HCT116 (cell line): ENCODE measurements around the gene ZSCAN1. TPM values are rescaled to one million over a fixed set of nuclear protein-coding genes. Genes with fewer than 3 reads are reported as not detected.

Experiments
- ATAC-seq: fragments of 200-7000 bp; cut with Tn5 transposase; 2 replicates; pipeline ENCODE4 v1.9.1; 2020; ENCODE audit warnings: mild to moderate bottlenecking, moderate library complexity
- BruUV-seq: library from RNA; stranded (reverse); fragments of 400-500 nt; replicated peaks from 2 replicates; lab custom pipeline; 2021; lab: Mats Ljungman, UMichigan
- CTCF ChIA-PET: fragments of 300-600 bp; sonication (Branson Sonifier 250); formaldehyde crosslinking; loops from one replicate; lab custom pipeline; 2021; ENCODE audit warnings: antibody characterized with exemption; lab: Charles Lee
- POLR2A ChIA-PET: fragments of 300-600, 350-600 bp; sonication (Branson Sonifier 250); formaldehyde crosslinking; loops from one replicate; lab custom pipeline; 2021; ENCODE audit warnings: antibody characterized with exemption; lab: Charles Lee
- RAD21 ChIA-PET, 2 experiments: fragments of 300-600 bp; sonication (Branson Sonifier 250); formaldehyde crosslinking; loops; one replicate each; lab custom pipeline; 2023; ENCODE audit warnings: low total read pairs in 2 of 2; ENCODE audit not compliant: uncharacterized antibody in 2 of 2, unreplicated experiment in 2 of 2, low non-redundant PET in 1 of 2; lab: Charles Lee
- DNase-seq: peaks from one replicate; pipeline ENCODE4 v3.0.0-alpha.2; 2010; ENCODE audit warnings: low read depth, low spot score
- H2AFZ ChIP-seq: fragments of 200-600 bp; shearing (Covaris generic), sonication (generic); 2 replicates; pipeline ENCODE4 v1.6.1; 2017; ENCODE audit warnings: low read depth, mixed run types, mixed read lengths, antibody characterized with exemption, low read length; ENCODE audit not compliant: poor library complexity, severe bottlenecking
- H3K27ac ChIP-seq: 2 replicates; pipeline ENCODE4 v1.5.1; 2012; ENCODE audit warnings: low read depth, low read length
- H3K27me3 ChIP-seq: fragments of 200-600 bp; sonication (generic); 2 replicates; pipeline ENCODE4 v1.6.1; 2016; ENCODE audit warnings: mixed run types, low read length, mixed read lengths; ENCODE audit not compliant: insufficient read depth
- H3K36me3 ChIP-seq, 2 experiments: fragments of 200-500 bp in 1 of 2; fragments of 200-600 bp in 1 of 2; sonication (Bioruptor generic) in 1 of 2; sonication (generic) in 1 of 2; 2 replicates each; pipeline versions ENCODE4 v1.5.1 to v1.6.1; 2014 to 2016; ENCODE audit warnings: low read length in 2 of 2, inconsistent platforms in 1 of 2, mixed read lengths in 1 of 2, mixed run types in 1 of 2; ENCODE audit not compliant: insufficient read depth in 2 of 2, control insufficient read depth in 1 of 2
- H3K4me1 ChIP-seq, 2 experiments: fragments of 200-600 bp in 1 of 2; sonication (generic) in 1 of 2; 2 replicates each; pipeline versions ENCODE4 v1.5.1 to v1.6.1; 2012 to 2017; ENCODE audit warnings: low read length in 2 of 2, inconsistent platforms in 1 of 2, mild to moderate bottlenecking in 1 of 2, mixed read lengths in 1 of 2, mixed run types in 1 of 2, moderate library complexity in 1 of 2; ENCODE audit not compliant: insufficient read depth in 2 of 2, control insufficient read depth in 1 of 2
- H3K4me2 ChIP-seq: fragments of 200-600 bp; sonication (generic); 2 replicates; pipeline ENCODE4 v1.6.1; 2017; ENCODE audit warnings: mixed run types, low read length, mixed read lengths
- H3K4me3 ChIP-seq, 2 experiments: fragments of 200-600 bp in 1 of 2; sonication (generic) in 1 of 2; replicated peaks in 1 of 2; 2 replicates each; pipeline ENCODE4 v1.5.1; 2011 to 2016; ENCODE audit warnings: low read length in 2 of 2, control low read depth in 1 of 2, low read depth in 1 of 2, mild to moderate bottlenecking in 1 of 2, mixed read lengths in 1 of 2, mixed run types in 1 of 2
- H3K79me2 ChIP-seq: fragments of 200-600 bp; sonication (generic); 2 replicates; pipeline ENCODE4 v1.6.1; 2017; ENCODE audit warnings: mild to moderate bottlenecking, mixed run types, low read length, moderate library complexity, mixed read lengths; ENCODE audit not compliant: insufficient read depth
- H3K9ac ChIP-seq: fragments of 200-600 bp; sonication (generic); 2 replicates; pipeline ENCODE4 v1.6.1; 2016; ENCODE audit warnings: low read length, mixed read lengths
- H3K9me2 ChIP-seq: fragments of 200-600 bp; sonication (generic), shearing (Covaris generic); 2 replicates; pipeline ENCODE4 v1.6.1; 2017; ENCODE audit warnings: mixed run types, mild to moderate bottlenecking, moderate library complexity; ENCODE audit not compliant: insufficient read depth
- H3K9me3 ChIP-seq, 2 experiments: fragments of 200-500 bp in 1 of 2; fragments of 200-600 bp in 1 of 2; sonication (Bioruptor generic) in 1 of 2; sonication (generic) in 1 of 2; 2 replicates each; pipeline ENCODE4 v1.6.1; 2014 to 2017; ENCODE audit warnings: low read length in 2 of 2, mixed read lengths in 2 of 2, inconsistent platforms in 1 of 2, low read depth in 1 of 2, mild to moderate bottlenecking in 1 of 2, mixed run types in 1 of 2, moderate library complexity in 1 of 2; ENCODE audit not compliant: control insufficient read depth in 1 of 2, insufficient read depth in 1 of 2
- H4K20me1 ChIP-seq: fragments of 200-600 bp; sonication (generic), shearing (Covaris generic); 2 replicates; pipeline ENCODE4 v1.6.1; 2017; ENCODE audit warnings: mixed run types, mild to moderate bottlenecking, moderate library complexity; ENCODE audit not compliant: insufficient read depth
- CBX3 ChIP-seq: IDR thresholded peaks from 2 replicates; pipeline ENCODE4 v1.6.1; 2012; ENCODE audit warnings: low read depth
- CEBPB ChIP-seq: IDR thresholded peaks from 2 replicates; pipeline ENCODE4 v1.6.1; 2012; ENCODE audit warnings: low read depth
- ELF1 ChIP-seq: IDR thresholded peaks from 2 replicates; pipeline ENCODE4 v1.6.1; 2012; ENCODE audit warnings: low read depth, borderline replicate concordance
- EZH2 ChIP-seq: fragments of 200-600 bp; sonication (generic); IDR thresholded peaks from 2 replicates; pipeline ENCODE4 v1.6.1; 2017; ENCODE audit warnings: antibody characterized with exemption, mixed run types
- SIN3A ChIP-seq: IDR thresholded peaks from 2 replicates; pipeline ENCODE4 v1.6.1; 2012; ENCODE audit warnings: low read depth
- SP1 ChIP-seq: IDR thresholded peaks from 2 replicates; pipeline ENCODE4 v1.6.1; 2012; ENCODE audit warnings: low read depth
- SRF ChIP-seq: IDR thresholded peaks from 2 replicates; pipeline ENCODE4 v1.6.1; 2012; ENCODE audit warnings: low read depth
- YY1 ChIP-seq: IDR thresholded peaks from 2 replicates; pipeline ENCODE4 v1.6.1; 2011; ENCODE audit warnings: low read length, low read depth, moderate library complexity, mild to moderate bottlenecking; ENCODE audit not compliant: insufficient replicate concordance; ENCODE audit errors: extremely low read depth
- ZNF274 ChIP-seq: fragments of 200-500 bp; sonication (Bioruptor generic); IDR thresholded peaks from 2 replicates; pipeline ENCODE4 v1.6.1; 2014; ENCODE audit warnings: mild to moderate bottlenecking, low read depth, low read length, inconsistent platforms
- intact Hi-C: fragments of 100-400 bp; cut with micrococcal nuclease; formaldehyde crosslinking; loops from 2 replicates; pipeline ENCODE4 v1.10.0; 2022
- total RNA-seq: library from RNA; stranded (reverse); gene quantifications from one replicate; pipeline ENCODE4 v1.2.1, GENCODE V29; 2021; ENCODE audit not compliant: unreplicated experiment
- TF ChIP-seq, protein P1 (sequence below): IDR thresholded peaks from 2 replicates; pipeline ENCODE4 v1.6.1; 2012
- TF ChIP-seq, protein P2 (sequence below): IDR thresholded peaks from 2 replicates; pipeline ENCODE4 v1.6.1; 2012
- TF ChIP-seq, protein P3 (sequence below): IDR thresholded peaks from 2 replicates; pipeline ENCODE4 v1.6.1; 2012; ENCODE audit warnings: low read depth

ZSCAN1 gene
- total RNA-seq, 1 experiment from 2014 or later: not detected

DNA sequence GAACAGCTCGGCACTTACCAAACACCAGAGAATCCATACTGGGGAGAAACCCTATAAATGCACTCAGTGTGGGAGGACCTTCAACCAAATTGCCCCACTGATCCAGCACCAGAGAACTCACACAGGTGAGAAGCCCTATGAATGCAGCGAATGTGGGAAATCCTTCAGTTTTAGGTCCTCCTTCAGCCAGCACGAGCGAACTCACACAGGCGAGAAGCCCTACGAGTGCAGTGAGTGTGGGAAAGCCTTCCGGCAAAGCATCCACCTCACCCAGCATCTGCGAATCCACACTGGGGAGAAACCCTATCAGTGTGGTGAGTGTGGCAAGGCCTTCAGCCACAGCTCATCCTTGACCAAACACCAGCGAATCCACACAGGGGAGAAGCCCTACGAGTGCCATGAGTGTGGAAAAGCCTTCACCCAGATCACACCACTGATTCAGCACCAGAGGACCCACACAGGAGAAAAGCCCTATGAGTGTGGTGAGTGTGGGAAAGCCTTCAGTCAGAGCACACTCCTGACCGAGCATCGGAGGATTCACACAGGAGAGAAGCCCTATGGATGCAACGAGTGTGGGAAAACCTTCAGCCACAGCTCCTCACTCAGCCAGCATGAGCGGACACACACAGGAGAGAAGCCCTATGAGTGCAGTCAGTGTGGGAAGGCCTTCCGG lies 33.6 kb downstream of the ZSCAN1 start:
- POLR2A ChIA-PET: no interaction called here
- intact Hi-C loops: no loop called here
- ATAC-seq (no peak), DNase-seq (no peak)
- Histone ChIP-seq H3K79me2 (no peaks in the 10 kb centered on the region), H3K36me3 (no peaks in the 10 kb centered on the region), H3K4me2 (no peak overlapping the region), H3K4me1 (no peaks in the 10 kb centered on the region), H3K27me3 (no peaks in the 10 kb centered on the region), H3K9me2 (no peaks in the 10 kb centered on the region), H2AFZ (no peak overlapping the region), H3K4me3 (no peak overlapping the region), H3K9ac (no peak overlapping the region), H3K27ac (no peak overlapping the region), H4K20me1 (no peaks in the 10 kb centered on the region), H3K9me3 (peaks cover 9 to 24% of the 10 kb centered on the region in 2 experiments; a peak in 2 of 4 replicates)
- CTCF ChIA-PET: no interaction called here
- BruUV-seq: no TSS peak
- RAD21 ChIA-PET: no interaction called here
- TF ChIP-seq ZNF274 (no peak; the same call in 1 of the 2 replicates), CEBPB (no peak), CBX3 (no peak), SRF (no peak), SP1 (no peak), ELF1 (no peak), SIN3A (no peak), YY1 (no peak)

DNA sequence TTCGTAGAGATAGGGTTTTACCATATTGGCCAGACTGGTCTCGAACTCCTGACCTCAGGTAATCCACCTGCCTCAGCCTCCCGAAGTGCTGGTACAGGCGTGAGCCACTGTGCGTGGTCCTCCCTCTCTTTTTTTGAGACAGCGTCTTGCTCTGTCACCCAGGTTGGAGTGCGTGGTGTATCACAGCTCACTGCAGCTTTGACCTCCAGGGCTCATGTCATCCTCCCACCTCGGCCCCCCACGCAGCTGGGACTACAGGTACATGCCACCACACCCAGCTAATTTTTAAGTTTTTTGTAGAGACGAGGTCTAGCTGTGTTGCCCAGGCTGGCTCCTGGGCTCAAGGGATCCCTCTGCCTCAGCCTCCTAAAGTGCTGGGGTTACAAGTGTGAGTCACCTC lies 46.0 kb downstream of the ZSCAN1 start:
- RAD21 ChIA-PET: no interaction called here
- Histone ChIP-seq H3K9ac (no peak overlapping the region), H3K4me3 (no peak overlapping the region), H3K36me3 (no peaks in the 10 kb centered on the region), H2AFZ (no peak overlapping the region)
- intact Hi-C loops: no loop called here
- TF ChIP-seq, protein P1, sequence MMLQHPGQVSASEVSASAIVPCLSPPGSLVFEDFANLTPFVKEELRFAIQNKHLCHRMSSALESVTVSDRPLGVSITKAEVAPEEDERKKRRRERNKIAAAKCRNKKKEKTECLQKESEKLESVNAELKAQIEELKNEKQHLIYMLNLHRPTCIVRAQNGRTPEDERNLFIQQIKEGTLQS: no peak
- no peak for TF ChIP-seq SRF
- no peak for TF ChIP-seq CEBPB
- TF ChIP-seq, protein P2, sequence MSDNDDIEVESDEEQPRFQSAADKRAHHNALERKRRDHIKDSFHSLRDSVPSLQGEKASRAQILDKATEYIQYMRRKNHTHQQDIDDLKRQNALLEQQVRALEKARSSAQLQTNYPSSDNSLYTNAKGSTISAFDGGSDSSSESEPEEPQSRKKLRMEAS: no peak
- no peak for TF ChIP-seq EZH2
- TF ChIP-seq, protein P3, sequence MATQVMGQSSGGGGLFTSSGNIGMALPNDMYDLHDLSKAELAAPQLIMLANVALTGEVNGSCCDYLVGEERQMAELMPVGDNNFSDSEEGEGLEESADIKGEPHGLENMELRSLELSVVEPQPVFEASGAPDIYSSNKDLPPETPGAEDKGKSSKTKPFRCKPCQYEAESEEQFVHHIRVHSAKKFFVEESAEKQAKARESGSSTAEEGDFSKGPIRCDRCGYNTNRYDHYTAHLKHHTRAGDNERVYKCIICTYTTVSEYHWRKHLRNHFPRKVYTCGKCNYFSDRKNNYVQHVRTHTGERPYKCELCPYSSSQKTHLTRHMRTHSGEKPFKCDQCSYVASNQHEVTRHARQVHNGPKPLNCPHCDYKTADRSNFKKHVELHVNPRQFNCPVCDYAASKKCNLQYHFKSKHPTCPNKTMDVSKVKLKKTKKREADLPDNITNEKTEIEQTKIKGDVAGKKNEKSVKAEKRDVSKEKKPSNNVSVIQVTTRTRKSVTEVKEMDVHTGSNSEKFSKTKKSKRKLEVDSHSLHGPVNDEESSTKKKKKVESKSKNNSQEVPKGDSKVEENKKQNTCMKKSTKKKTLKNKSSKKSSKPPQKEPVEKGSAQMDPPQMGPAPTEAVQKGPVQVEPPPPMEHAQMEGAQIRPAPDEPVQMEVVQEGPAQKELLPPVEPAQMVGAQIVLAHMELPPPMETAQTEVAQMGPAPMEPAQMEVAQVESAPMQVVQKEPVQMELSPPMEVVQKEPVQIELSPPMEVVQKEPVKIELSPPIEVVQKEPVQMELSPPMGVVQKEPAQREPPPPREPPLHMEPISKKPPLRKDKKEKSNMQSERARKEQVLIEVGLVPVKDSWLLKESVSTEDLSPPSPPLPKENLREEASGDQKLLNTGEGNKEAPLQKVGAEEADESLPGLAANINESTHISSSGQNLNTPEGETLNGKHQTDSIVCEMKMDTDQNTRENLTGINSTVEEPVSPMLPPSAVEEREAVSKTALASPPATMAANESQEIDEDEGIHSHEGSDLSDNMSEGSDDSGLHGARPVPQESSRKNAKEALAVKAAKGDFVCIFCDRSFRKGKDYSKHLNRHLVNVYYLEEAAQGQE: no peak
- no peak for TF ChIP-seq YY1
- no peak for TF ChIP-seq ZNF274
- TF ChIP-seq, all 23 proteins: peak for 0
- H3K4me2 ChIP-seq: no peak overlapping the region
- DNase-seq (no peak), ATAC-seq (no peak)
- BruUV-seq: no TSS peak
- H4K20me1 ChIP-seq: no peaks in the 10 kb centered on the region
- CTCF ChIA-PET: no interaction called here
- no peak overlapping the region for H3K27ac ChIP-seq
- no peaks in the 10 kb centered on the region for H3K9me2 ChIP-seq
- POLR2A ChIA-PET: no interaction called here
- H3K79me2 ChIP-seq: no peaks in the 10 kb centered on the region
- no peaks in the 10 kb centered on the region for H3K4me1 ChIP-seq
- H3K27me3 ChIP-seq: no peaks in the 10 kb centered on the region
- peaks cover 0 to 10% of the 10 kb centered on the region in 2 experiments; a peak in 2 of 4 replicates for H3K9me3 ChIP-seq
